OCI-LY1 (cell line): ENCODE measurements around the gene DNAJC8.

Experiments
- H2AFZ ChIP-seq: fragments of 200-600 bp; sonication (generic), shearing (Covaris generic); 2 replicates; pipeline ENCODE4 v1.6.0; 2014; ENCODE audit warnings: antibody characterized with exemption, mild to moderate bottlenecking, low read length
- H3F3A ChIP-seq: fragments of 200-600 bp; sonication (generic), shearing (Covaris generic); 2 replicates; pipeline ENCODE4 v1.6.0; 2014; ENCODE audit warnings: mild to moderate bottlenecking, antibody characterized with exemption, low read length, moderate library complexity; ENCODE audit not compliant: insufficient read depth
- H3K27ac ChIP-seq: fragments of 200-600 bp; sonication (generic); 2 replicates; pipeline ENCODE4 v1.5.1; 2014; ENCODE audit warnings: low read length, mixed run types, mild to moderate bottlenecking, low read depth; ENCODE audit not compliant: poor library complexity, severe bottlenecking
- H3K27me3 ChIP-seq: fragments of 200-600 bp; sonication (generic); 2 replicates; pipeline ENCODE4 v1.6.0; 2014; ENCODE audit warnings: antibody characterized with exemption, mild to moderate bottlenecking, low read length, moderate library complexity; ENCODE audit not compliant: insufficient read depth
- H3K36me3 ChIP-seq: fragments of 200-600 bp; sonication (generic); 2 replicates; pipeline ENCODE4 v1.6.1; 2014; ENCODE audit warnings: mild to moderate bottlenecking, antibody characterized with exemption, low read length, moderate library complexity, mixed read lengths; ENCODE audit not compliant: insufficient read depth
- H3K4me1 ChIP-seq: fragments of 200-600 bp; sonication (generic); 2 replicates; pipeline ENCODE4 v1.5.1; 2014; ENCODE audit warnings: mild to moderate bottlenecking, low read length, moderate library complexity; ENCODE audit not compliant: insufficient read depth, severe bottlenecking
- H3K4me2 ChIP-seq: fragments of 200-600 bp; sonication (generic), shearing (Covaris generic); 2 replicates; pipeline ENCODE4 v1.6.1; 2014; ENCODE audit warnings: low read length
- H3K4me3 ChIP-seq: fragments of 200-600 bp; sonication (generic); 2 replicates; pipeline ENCODE4 v1.5.1; 2014; ENCODE audit warnings: low read length, low read depth, mild to moderate bottlenecking, mixed read lengths; ENCODE audit not compliant: poor library complexity, severe bottlenecking
- H3K79me2 ChIP-seq: fragments of 200-600 bp; shearing (Covaris generic); 2 replicates; pipeline ENCODE4 v1.6.1; 2016; ENCODE audit warnings: mixed run types, low read length, mixed read lengths; ENCODE audit not compliant: insufficient read depth
- H3K9ac ChIP-seq: fragments of 200-600 bp; sonication (generic), shearing (Covaris generic); 2 replicates; pipeline ENCODE4 v1.6.1; 2014; ENCODE audit warnings: mild to moderate bottlenecking, low read length, mixed read lengths
- H3K9me2 ChIP-seq: fragments of 200-600 bp; sonication (generic), shearing (Covaris generic); 2 replicates; pipeline ENCODE4 v1.6.1; 2014; ENCODE audit warnings: low read depth, mild to moderate bottlenecking, low read length, mixed read lengths
- H3K9me3 ChIP-seq: fragments of 200-600 bp; shearing (Covaris generic); 2 replicates; pipeline ENCODE4 v1.6.1; 2014; ENCODE audit warnings: low read length, mixed read lengths
- H4K20me1 ChIP-seq: fragments of 200-600 bp; sonication (generic), shearing (Covaris generic); 2 replicates; pipeline ENCODE4 v1.6.0; 2016; ENCODE audit warnings: mild to moderate bottlenecking, low read length; ENCODE audit not compliant: insufficient read depth
- EZH2 ChIP-seq: fragments of 200-600 bp; sonication (generic), shearing (Covaris generic); IDR thresholded peaks from 2 replicates; pipeline ENCODE4 v1.8.0; 2017; ENCODE audit warnings: borderline replicate concordance, mixed run types, mild to moderate bottlenecking, antibody characterized with exemption, low read length, moderate library complexity, mixed read lengths
- TF ChIP-seq, protein P1 (sequence below): fragments of 200-600 bp; sonication (generic), shearing (Covaris generic); IDR thresholded peaks from 2 replicates; pipeline ENCODE4 v1.5.1; 2017; ENCODE audit warnings: mild to moderate bottlenecking, antibody characterized with exemption, low read length, moderate library complexity, mixed read lengths

Gene DNAJC8

DNA sequence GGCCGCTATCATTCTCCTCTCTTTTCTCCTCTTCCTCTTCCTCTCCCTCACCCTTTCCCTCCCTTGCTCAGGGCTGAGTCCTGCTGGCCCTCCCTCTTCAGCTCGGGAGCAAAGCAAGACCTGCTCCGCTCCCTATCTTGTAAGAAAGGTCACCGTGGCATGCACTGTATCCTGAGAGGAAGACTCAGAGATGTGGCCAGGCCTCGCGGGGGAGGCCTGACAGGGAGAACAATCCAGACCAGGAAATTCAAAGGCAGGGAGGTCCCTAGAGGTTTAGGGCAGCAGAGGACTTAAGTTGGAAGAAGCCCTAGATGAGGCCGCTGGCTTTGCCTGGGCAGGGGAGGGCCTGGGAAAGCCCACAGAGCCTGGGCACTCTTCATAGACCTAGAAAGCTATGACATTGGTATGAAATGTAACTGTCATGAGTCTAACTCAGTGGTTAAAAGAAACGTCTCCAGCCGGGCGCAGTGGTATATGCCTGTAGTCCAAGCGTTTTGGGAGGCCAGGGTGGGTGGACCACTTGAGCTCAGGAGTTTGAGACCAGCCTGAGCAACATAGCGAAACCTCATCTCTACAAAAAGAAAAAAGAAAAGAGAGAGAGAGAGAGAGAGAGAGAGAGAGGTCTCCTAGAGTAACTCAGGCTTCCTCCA is 41.7 kb downstream of the DNAJC8 start:
- H2AFZ ChIP-seq: no peak overlapping the region
- no peak for TF ChIP-seq EZH2
- TF ChIP-seq, protein P1, sequence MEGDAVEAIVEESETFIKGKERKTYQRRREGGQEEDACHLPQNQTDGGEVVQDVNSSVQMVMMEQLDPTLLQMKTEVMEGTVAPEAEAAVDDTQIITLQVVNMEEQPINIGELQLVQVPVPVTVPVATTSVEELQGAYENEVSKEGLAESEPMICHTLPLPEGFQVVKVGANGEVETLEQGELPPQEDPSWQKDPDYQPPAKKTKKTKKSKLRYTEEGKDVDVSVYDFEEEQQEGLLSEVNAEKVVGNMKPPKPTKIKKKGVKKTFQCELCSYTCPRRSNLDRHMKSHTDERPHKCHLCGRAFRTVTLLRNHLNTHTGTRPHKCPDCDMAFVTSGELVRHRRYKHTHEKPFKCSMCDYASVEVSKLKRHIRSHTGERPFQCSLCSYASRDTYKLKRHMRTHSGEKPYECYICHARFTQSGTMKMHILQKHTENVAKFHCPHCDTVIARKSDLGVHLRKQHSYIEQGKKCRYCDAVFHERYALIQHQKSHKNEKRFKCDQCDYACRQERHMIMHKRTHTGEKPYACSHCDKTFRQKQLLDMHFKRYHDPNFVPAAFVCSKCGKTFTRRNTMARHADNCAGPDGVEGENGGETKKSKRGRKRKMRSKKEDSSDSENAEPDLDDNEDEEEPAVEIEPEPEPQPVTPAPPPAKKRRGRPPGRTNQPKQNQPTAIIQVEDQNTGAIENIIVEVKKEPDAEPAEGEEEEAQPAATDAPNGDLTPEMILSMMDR: no peak
- H3K4me1 ChIP-seq: no peaks in the 10 kb centered on the region
- no peaks in the 10 kb centered on the region for H4K20me1 ChIP-seq
- H3K4me3 ChIP-seq: no peak overlapping the region
- no peak overlapping the region for H3K27ac ChIP-seq
- H3K4me2 ChIP-seq: no peak overlapping the region
- no peaks in the 10 kb centered on the region for H3F3A ChIP-seq
- H3K36me3 ChIP-seq: no peaks in the 10 kb centered on the region
- no peaks in the 10 kb centered on the region for H3K9me3 ChIP-seq
- H3K9ac ChIP-seq: no peak overlapping the region
- no peaks in the 10 kb centered on the region for H3K79me2 ChIP-seq
- H3K27me3 ChIP-seq: no peaks in the 10 kb centered on the region
- no peaks in the 10 kb centered on the region for H3K9me2 ChIP-seq

DNA sequence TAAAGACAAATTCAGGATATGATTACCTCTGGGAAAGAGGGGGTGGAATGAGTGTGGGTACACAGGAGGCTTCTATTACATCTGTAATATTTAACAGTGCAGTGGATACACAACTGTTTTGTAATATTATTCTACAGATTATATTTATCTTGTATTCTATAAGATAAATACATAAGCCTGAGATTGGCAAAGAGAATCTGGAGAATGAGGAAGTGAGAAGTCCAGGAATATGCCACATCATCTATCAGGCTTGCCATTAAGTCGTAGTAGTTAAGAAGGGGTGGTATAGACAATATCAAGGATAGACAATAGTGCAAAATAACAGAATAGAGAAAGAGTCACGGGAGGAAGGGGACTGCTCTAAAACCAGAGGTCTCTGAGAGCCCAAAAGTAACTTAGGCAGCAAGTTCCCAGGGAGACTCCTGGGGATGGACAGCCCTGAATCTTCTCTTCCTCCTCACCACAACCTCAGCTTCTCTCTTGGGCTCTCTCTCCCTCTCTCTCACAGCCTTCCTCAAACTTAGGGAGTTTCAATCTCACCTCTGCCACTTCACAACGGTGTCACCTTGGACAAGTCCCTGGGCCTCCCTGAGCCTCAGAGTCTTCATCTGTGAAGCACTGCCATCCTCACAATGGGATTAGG is 42.4 kb downstream of the DNAJC8 start:
- no peaks in the 10 kb centered on the region for H3K27me3 ChIP-seq
- H3K79me2 ChIP-seq: no peaks in the 10 kb centered on the region
- no peaks in the 10 kb centered on the region for H4K20me1 ChIP-seq
- no peak overlapping the region for H3K27ac ChIP-seq
- no peak overlapping the region for H3K4me3 ChIP-seq
- no peak for TF ChIP-seq EZH2
- TF ChIP-seq, protein P1: no peak
- no peak overlapping the region for H3K9ac ChIP-seq
- H3K4me1 ChIP-seq: no peaks in the 10 kb centered on the region
- H3K4me2 ChIP-seq: no peak overlapping the region
- H3F3A ChIP-seq: no peaks in the 10 kb centered on the region
- H2AFZ ChIP-seq: no peak overlapping the region
- no peaks in the 10 kb centered on the region for H3K9me3 ChIP-seq
- no peaks in the 10 kb centered on the region for H3K36me3 ChIP-seq
- no peaks in the 10 kb centered on the region for H3K9me2 ChIP-seq

DNA sequence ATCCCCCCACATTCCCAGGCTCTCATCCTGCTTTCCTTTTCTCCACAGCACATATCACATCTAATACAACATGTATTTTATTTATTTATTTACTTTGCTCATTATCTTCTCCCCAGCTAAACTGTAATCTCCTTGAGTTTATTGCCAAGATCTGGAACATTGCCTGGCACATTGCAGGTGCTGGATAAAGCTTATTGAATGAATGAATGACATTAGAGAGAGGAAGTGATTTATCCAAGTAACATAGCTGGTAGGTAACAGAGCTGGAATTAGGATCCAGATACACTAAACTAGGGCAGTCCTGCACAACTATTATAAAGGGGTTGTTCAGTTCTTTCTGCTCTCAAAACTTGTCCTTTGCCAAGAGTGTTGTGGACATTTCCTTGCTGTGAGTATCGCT is 47.8 kb downstream of the DNAJC8 start:
- Histone ChIP-seq H3K4me1 (peaks cover 5% of the 10 kb centered on the region), H3K27ac (no peak overlapping the region), H4K20me1 (no peaks in the 10 kb centered on the region), H3K79me2 (no peaks in the 10 kb centered on the region), H3K9me2 (no peaks in the 10 kb centered on the region), H3K4me2 (no peak overlapping the region), H3K4me3 (no peak overlapping the region), H2AFZ (no peak overlapping the region), H3K36me3 (no peaks in the 10 kb centered on the region), H3F3A (no peaks in the 10 kb centered on the region), H3K9me3 (no peaks in the 10 kb centered on the region), H3K27me3 (no peaks in the 10 kb centered on the region), H3K9ac (no peak overlapping the region)
- TF ChIP-seq, protein P1: no peak
- no peak for TF ChIP-seq EZH2
